H1 (cell line): ENCODE measurements around the gene NAA11. TPM values are rescaled to one million over a fixed set of nuclear protein-coding genes. Genes with fewer than 3 reads are reported as not detected.

Experiments
- CTCF ChIA-PET: fragments of 300-600 bp; sonication (Branson Sonifier 250); formaldehyde crosslinking; loops from one replicate; lab custom pipeline; 2021; ENCODE audit not compliant: partially characterized antibody; lab: Charles Lee
- POLR2A ChIA-PET: fragments of 300-600 bp; sonication (Branson Sonifier 250); formaldehyde crosslinking; loops from one replicate; lab custom pipeline; 2021; ENCODE audit warnings: inconsistent platforms; ENCODE audit not compliant: partially characterized antibody; lab: Charles Lee
- DNase-seq, 2 experiments: peaks; one replicate each; pipeline versions ENCODE4 v3.0.0 to v3.0.0-alpha.2; 2010 to 2022; ENCODE audit warnings: low spot score in 2 of 2, low read depth in 1 of 2, mixed read lengths in 1 of 2
- FAIRE-seq: peaks from 2 replicates; lab custom pipeline; 2011; peaks lifted over from hg19 to GRCh38; lab: Jason Lieb, UNC
- H2AFZ ChIP-seq: 2 replicates; pipeline ENCODE4 v1.8.1; 2012; ENCODE audit warnings: low read length, inconsistent platforms
- H2AK5ac ChIP-seq: 2 replicates; pipeline ENCODE4 v1.6.1; 2013; ENCODE audit warnings: low read depth, low read length
- H2BK120ac ChIP-seq: replicated peaks from 2 replicates; pipeline ENCODE3; 2013; ENCODE audit warnings: low read depth, low read length, inconsistent platforms
- H2BK12ac ChIP-seq: 2 replicates; pipeline ENCODE4 v1.6.1; 2013; ENCODE audit warnings: low read depth, low read length
- H2BK15ac ChIP-seq: 2 replicates; pipeline ENCODE4 v1.6.1; 2013; ENCODE audit warnings: low read length
- H2BK20ac ChIP-seq: 2 replicates; pipeline ENCODE4 v1.6.1; 2013; ENCODE audit warnings: low read length
- H2BK5ac ChIP-seq: 2 replicates; pipeline ENCODE4 v1.6.1; 2013; ENCODE audit warnings: low read depth, low read length
- H3K14ac ChIP-seq: 2 replicates; pipeline ENCODE4 v1.6.1; 2013; ENCODE audit warnings: inconsistent platforms; ENCODE audit not compliant: insufficient read length
- H3K18ac ChIP-seq: 2 replicates; pipeline ENCODE4 v1.6.1; 2013; ENCODE audit warnings: low read length; ENCODE audit errors: extremely low read depth
- H3K23ac ChIP-seq: 2 replicates; pipeline ENCODE4 v1.6.1; 2013; ENCODE audit warnings: inconsistent platforms; ENCODE audit not compliant: insufficient read length
- H3K23me2 ChIP-seq: 2 replicates; pipeline ENCODE4 v1.6.1; 2013; ENCODE audit warnings: low read depth, low read length
- H3K27ac ChIP-seq: 2 replicates; pipeline ENCODE4 v1.6.1; 2011; ENCODE audit warnings: low read depth, low read length, inconsistent platforms
- H3K27me3 ChIP-seq, 4 experiments: replicated peaks in 1 of 4; 1 replicate in 1 of 4; 2 replicates in 3 of 4; pipeline versions ENCODE4 v1.6.1 to v1.8.1; 2011 to 2013; ENCODE audit warnings: low read length in 3 of 4, mild to moderate bottlenecking in 3 of 4, inconsistent platforms in 2 of 4, mixed read lengths in 2 of 4, moderate library complexity in 1 of 4; ENCODE audit not compliant: control insufficient read depth in 3 of 4, insufficient read depth in 3 of 4; ENCODE audit errors: extremely low read depth in 1 of 4
- H3K36me3 ChIP-seq, 4 experiments: 2 replicates each; pipeline versions ENCODE4 v1.6.1 to v1.8.1; 2011 to 2013; ENCODE audit warnings: mild to moderate bottlenecking in 4 of 4, low read length in 3 of 4, moderate library complexity in 2 of 4, control low read depth in 1 of 4, inconsistent platforms in 1 of 4; ENCODE audit not compliant: insufficient read depth in 4 of 4, control insufficient read depth in 2 of 4
- H3K4ac ChIP-seq: replicated peaks from 2 replicates; pipeline ENCODE3; 2013; ENCODE audit warnings: low read length, low read depth, mixed read lengths, inconsistent platforms; ENCODE audit not compliant: insufficient read length
- H3K4me1 ChIP-seq, 4 experiments: replicated peaks in 1 of 4; 1 replicate in 1 of 4; 2 replicates in 3 of 4; pipeline versions ENCODE4 v1.6.1 to v1.8.1; 2011 to 2013; ENCODE audit warnings: low read length in 3 of 4, inconsistent platforms in 2 of 4, mixed read lengths in 1 of 4; ENCODE audit not compliant: insufficient read depth in 4 of 4, control insufficient read depth in 3 of 4
- H3K4me2 ChIP-seq, 2 experiments: 2 replicates each; pipeline versions ENCODE4 v1.6.1 to v1.8.1; 2011 to 2013; ENCODE audit warnings: low read depth in 2 of 2, low read length in 2 of 2, control low read depth in 1 of 2, inconsistent platforms in 1 of 2, mild to moderate bottlenecking in 1 of 2; ENCODE audit not compliant: insufficient read depth in 1 of 2
- H3K4me3 ChIP-seq, 4 experiments: fragments of 200-600, 300-600 bp in 1 of 4; sonication (generic), shearing (Covaris generic), sonication (Bioruptor Twin) in 1 of 4; 2 replicates each; pipeline versions ENCODE4 v1.5.1 to v1.8.1; 2011 to 2016; ENCODE audit warnings: low read length in 4 of 4, low read depth in 3 of 4, control low read depth in 2 of 4, inconsistent platforms in 2 of 4, mild to moderate bottlenecking in 2 of 4, mixed read lengths in 1 of 4, moderate library complexity in 1 of 4; ENCODE audit not compliant: insufficient read depth in 2 of 4; ENCODE audit errors: extremely low read depth in 1 of 4
- H3K56ac ChIP-seq: replicated peaks from 2 replicates; pipeline ENCODE3; 2013; ENCODE audit warnings: low read depth, mild to moderate bottlenecking, mixed read lengths, low read length, inconsistent platforms; ENCODE audit not compliant: insufficient read length
- H3K79me1 ChIP-seq: 2 replicates; pipeline ENCODE4 v1.6.1; 2013; ENCODE audit warnings: low read depth, low read length, control low read depth
- H3K79me2 ChIP-seq, 2 experiments: 2 replicates each; pipeline versions ENCODE4 v1.6.1 to v1.8.1; 2012 to 2013; ENCODE audit warnings: low read length in 2 of 2, mild to moderate bottlenecking in 2 of 2, inconsistent platforms in 1 of 2; ENCODE audit not compliant: insufficient read depth in 2 of 2, control insufficient read depth in 1 of 2
- H3K9ac ChIP-seq, 4 experiments: replicated peaks in 1 of 4; 1 replicate in 1 of 4; 2 replicates in 3 of 4; pipeline versions ENCODE4 v1.6.1 to v1.8.1; 2011 to 2013; ENCODE audit warnings: low read depth in 3 of 4, low read length in 3 of 4, control low read depth in 2 of 4, mild to moderate bottlenecking in 2 of 4, moderate library complexity in 2 of 4, inconsistent platforms in 1 of 4; ENCODE audit errors: extremely low read depth in 1 of 4
- H3K9me3 ChIP-seq, 2 experiments: 2 replicates each; pipeline versions ENCODE4 v1.6.1 to v1.8.1; 2012 to 2013; ENCODE audit warnings: mild to moderate bottlenecking in 2 of 2, moderate library complexity in 2 of 2, control low read depth in 1 of 2, inconsistent platforms in 1 of 2, low read depth in 1 of 2, low read length in 1 of 2, mixed read lengths in 1 of 2; ENCODE audit not compliant: insufficient read depth in 2 of 2
- H4K20me1 ChIP-seq, 2 experiments: replicated peaks in 1 of 2; 2 replicates each; pipeline versions ENCODE3 to v1.8.1; 2011 to 2013; ENCODE audit warnings: inconsistent platforms in 2 of 2, low read length in 2 of 2, mild to moderate bottlenecking in 1 of 2; ENCODE audit not compliant: insufficient read depth in 2 of 2, control insufficient read depth in 1 of 2
- H4K5ac ChIP-seq: 2 replicates; pipeline ENCODE4 v1.6.1; 2013; ENCODE audit warnings: low read length, low read depth, mixed read lengths, inconsistent platforms; ENCODE audit not compliant: insufficient read length
- H4K8ac ChIP-seq: 2 replicates; pipeline ENCODE4 v1.8.0; 2013; ENCODE audit warnings: mild to moderate bottlenecking, moderate library complexity, low read length, inconsistent platforms; ENCODE audit not compliant: insufficient read depth; ENCODE audit errors: extremely low read depth
- H4K91ac ChIP-seq: replicated peaks from 2 replicates; pipeline ENCODE3; 2013; ENCODE audit warnings: low read length, mixed read lengths, inconsistent platforms; ENCODE audit not compliant: insufficient read length
- ATF2 ChIP-seq: IDR thresholded peaks from 2 replicates; pipeline ENCODE4 v1.6.1; 2012; ENCODE audit warnings: low read length, inconsistent platforms
- ATF3 ChIP-seq: IDR thresholded peaks from 2 replicates; pipeline ENCODE4 v1.6.1; 2011; ENCODE audit warnings: low read depth, mild to moderate bottlenecking, low read length; ENCODE audit not compliant: insufficient read depth
- BRCA1 ChIP-seq: IDR thresholded peaks from 2 replicates; pipeline ENCODE4 v1.6.1; 2012; ENCODE audit warnings: low read depth, low read length, improper control_type of control experiment
- CTBP2 ChIP-seq: IDR thresholded peaks from 2 replicates; pipeline ENCODE4 v1.7.0; 2011; ENCODE audit warnings: borderline replicate concordance, mild to moderate bottlenecking, moderate library complexity, mixed read lengths, low read length; ENCODE audit not compliant: insufficient read depth, insufficient read length
- HDAC6 ChIP-seq: IDR thresholded peaks from one replicate; pipeline ENCODE4 v1.7.1; 2012; ENCODE audit warnings: low read depth, mild to moderate bottlenecking, inconsistent platforms, low read length, moderate library complexity
- PHF8 ChIP-seq: fragments of 200-600 bp; sonication (generic); conservative IDR thresholded peaks from 2 replicates; pipeline ENCODE4 v1.7.1; 2012; ENCODE audit warnings: low read depth, mild to moderate bottlenecking, inconsistent platforms, low read length, moderate library complexity
- POLR2AphosphoS5 ChIP-seq: IDR thresholded peaks from 2 replicates; pipeline ENCODE4 v1.6.1; 2011; ENCODE audit warnings: low read depth, low read length
- SP4 ChIP-seq: IDR thresholded peaks from 2 replicates; pipeline ENCODE4 v1.6.1; 2012; ENCODE audit warnings: low read length, inconsistent platforms
- SUZ12 ChIP-seq: fragments of 200-600 bp; sonication (generic); IDR thresholded peaks from 2 replicates; pipeline ENCODE4 v1.6.1; 2012; ENCODE audit warnings: mild to moderate bottlenecking, inconsistent platforms, low read length, moderate library complexity, mixed read lengths
- YY1 ChIP-seq: IDR thresholded peaks from 2 replicates; pipeline ENCODE4 v1.6.1; 2011; ENCODE audit warnings: low read depth, mild to moderate bottlenecking, low read length
- WGBS, 2 experiments: shearing (Covaris generic) in 1 of 2; methylation state at CpG; one replicate each; pipeline versions ENCODE4 v1.1.6 to v1.1.7; 2013 to 2015; ENCODE audit warnings: low lambda C conversion rate in 2 of 2, mixed read lengths in 2 of 2, inconsistent platforms in 1 of 2, low coverage in 1 of 2, missing lambda C conversion rate in 1 of 2; ENCODE audit not compliant: insufficient replicate concordance in 2 of 2, insufficient coverage in 1 of 2, insufficient read length in 1 of 2; ENCODE audit errors: extremely low coverage in 1 of 2, missing lambda C conversion rate in 1 of 2; 5-methylcytosine and 5-hydroxymethylcytosine counted together
- polyA plus RNA-seq, 7 experiments: library from polyadenylated mRNA; depleted of rRNA in 3 of 7; stranded (reverse) in 5 of 7; unstranded in 2 of 7; fragments of >200 nt in 5 of 7; fragments of 200-250 nt in 2 of 7; gene quantifications; 1 replicate in 5 of 7; 2 replicates in 1 of 7; 4 replicates in 1 of 7; pipeline versions ENCODE4 v1.2.1 to v1.2.3, GENCODE V29; 2011 to 2013; ENCODE audit warnings: missing spikeins in 2 of 7, mixed read lengths in 2 of 7
- total RNA-seq: library from RNA; stranded (reverse); fragmentation: NEBNext Ultra II Directional; extraction: Animal tissue kit (Norgen Biotek cat#: 25700); gene quantifications from 2 replicates; pipeline ENCODE4 v1.2.1, GENCODE V29; 2021

The NAA11 gene
- total and polyA plus RNA-seq, 2 of the 8 experiments (the other 6 are each of a cell fraction or from before 2014, with no cell fraction given) = not detected

- H2BK15ac ChIP-seq = no peak overlapping the region
- H2BK12ac ChIP-seq = no peak overlapping the region
- H2BK5ac ChIP-seq = no peak overlapping the region
- H3K79me1 ChIP-seq = no peaks in the 10 kb centered on the region
- no peak overlapping the region for H2BK20ac ChIP-seq
- H4K5ac ChIP-seq = no peak overlapping the region
- no peaks in the 10 kb centered on the region for H3K9me3 ChIP-seq
- no peak overlapping the region for H3K56ac ChIP-seq
- no peaks in the 10 kb centered on the region for H3K36me3 ChIP-seq
- H3K18ac ChIP-seq = no peak overlapping the region
- H3K23me2 ChIP-seq = no peaks in the 10 kb centered on the region
- DNase-seq = no peak
- no peak overlapping the region for H3K14ac ChIP-seq
- no peak overlapping the region for H2BK120ac ChIP-seq
- 86% methylated on average over 4 of the region's 4 CpGs; no CpG with 5 or more reads in 1 of the 2 experiments for WGBS, 2 experiments
- no peaks in the 10 kb centered on the region for H3K4me1 ChIP-seq
- no peaks in the 10 kb centered on the region for H3K79me2 ChIP-seq
- POLR2A ChIA-PET = no interaction called here
- no peak overlapping the region for H3K4ac ChIP-seq
- no peak overlapping the region for H4K8ac ChIP-seq
- TF ChIP-seq PHF8 (no peak), SUZ12 (no peak), BRCA1 (no peak), ATF2 (no peak), YY1 (no peak), SP4 (no peak), CTBP2 (no peak), ATF3 (no peak), HDAC6 (no peak), POLR2AphosphoS5 (no peak)
- CTCF ChIA-PET = no interaction called here
- no peak overlapping the region for H3K4me3 ChIP-seq
- no peaks in the 10 kb centered on the region for H3K27me3 ChIP-seq
- no peak overlapping the region for H3K27ac ChIP-seq
- H3K23ac ChIP-seq = no peak overlapping the region
- no peak overlapping the region for H2AK5ac ChIP-seq
- H3K9ac ChIP-seq = no peak overlapping the region
- no peak for FAIRE-seq
- H4K91ac ChIP-seq = no peak overlapping the region
- no peak overlapping the region for H2AFZ ChIP-seq
- H3K4me2 ChIP-seq = no peak overlapping the region
- no peaks in the 10 kb centered on the region for H4K20me1 ChIP-seq
Observed at GRCh38 chr4:79290376-79290775, 35.5 kb downstream of the NAA11 start.
